Lung (tissue), 12 donors: ENCODE data around the gene SNX27. TPM values are rescaled to one million over a fixed set of nuclear protein-coding genes. Genes with fewer than 3 reads are reported as not detected.

ENCODE experiments used
- ATAC-seq: fragments of 200-7000 bp; cut with Tn5 transposase; one replicate; pipeline ENCODE4 v1.9.1; 2020; ENCODE audit warnings: moderate number of reproducible peaks; ENCODE audit not compliant: insufficient read depth, low FRiP score
- DNase-seq, 3 donors: peaks; one replicate each; pipeline ENCODE4 v3.0.0-alpha.2; 2013 to 2017
- H3K27ac ChIP-seq, 2 donors: one replicate each; pipeline ENCODE4 v1.5.1; 2013; ENCODE audit warnings: mild to moderate bottlenecking in 2 of 2, moderate library complexity in 2 of 2, control low read depth in 1 of 2, inconsistent platforms in 1 of 2, low read depth in 1 of 2, low read length in 1 of 2
- H3K27me3 ChIP-seq, 3 donors: one replicate each; pipeline ENCODE4 v1.5.1; 2013; ENCODE audit warnings: low read length in 2 of 3; ENCODE audit not compliant: control insufficient read depth in 3 of 3, insufficient read depth in 3 of 3
- H3K36me3 ChIP-seq, 4 donors: one replicate each; pipeline ENCODE4 v1.5.1; 2013; ENCODE audit warnings: low read length in 4 of 4, mild to moderate bottlenecking in 1 of 4, moderate library complexity in 1 of 4; ENCODE audit not compliant: control insufficient read depth in 4 of 4, insufficient read depth in 4 of 4
- H3K4me1 ChIP-seq, 5 donors: one replicate each; pipeline ENCODE4 v1.5.1; 2013; ENCODE audit warnings: low read length in 5 of 5, mild to moderate bottlenecking in 2 of 5, moderate library complexity in 1 of 5; ENCODE audit not compliant: control insufficient read depth in 5 of 5, insufficient read depth in 5 of 5
- H3K4me3 ChIP-seq: one replicate; pipeline ENCODE4 v1.5.1; 2013; ENCODE audit warnings: mild to moderate bottlenecking, control low read depth, moderate library complexity
- H3K9ac ChIP-seq, 2 donors: one replicate each; pipeline ENCODE4 v1.5.1; 2013; ENCODE audit warnings: low read length in 2 of 2, control low read depth in 1 of 2; ENCODE audit not compliant: insufficient read depth in 1 of 2
- H3K9me3 ChIP-seq, 4 donors: one replicate each; pipeline ENCODE4 v1.5.1; 2013; ENCODE audit warnings: low read length in 3 of 4, mild to moderate bottlenecking in 1 of 4, moderate library complexity in 1 of 4; ENCODE audit not compliant: control insufficient read depth in 4 of 4, insufficient read depth in 3 of 4
- CTCF ChIP-seq: IDR thresholded peaks from 2 replicates; pipeline ENCODE4 v1.5.1; 2012; ENCODE audit warnings: mild to moderate bottlenecking; ENCODE audit errors: control extremely low read depth, extremely low read depth
- WGBS, 2 donors: extraction: QIAGEN DNeasy Blood & Tissue Kit; methylation state at CpG; one replicate each; pipeline ENCODE4 v1.1.7; 2013; 5-methylcytosine and 5-hydroxymethylcytosine counted together
- polyA plus RNA-seq, 2 donors: library from polyadenylated mRNA; stranded (reverse); fragments of 200-250 nt; gene quantifications; one replicate each; pipeline ENCODE4 v1.2.1, GENCODE V29; 2013
- total RNA-seq, 2 donors: library from RNA; depleted of rRNA in 1 of 2; stranded (reverse); fragments of >200 nt in 1 of 2; gene quantifications; one replicate each; pipeline ENCODE4 v1.2.1, GENCODE V29; 2014 to 2021
- donor health status: control.
- donor health status: control.
- donor health status: Bipolar disorder and iron deficiency.
- donor health status: healthy.
- donor health status: DM: yes; HTN: yes; CAD: no.

SNX27 gene
- total and polyA plus RNA-seq, 4 donors, result 12.1 to 63.7 (median 26.5) TPM

- DNase-seq (no peak), ATAC-seq (no peak)
- no peak for TF ChIP-seq CTCF
- Histone ChIP-seq H3K27ac (no peak overlapping the region), H3K36me3 (peaks cover 0 to 2% (median 0%) of the 10 kb centered on the region in 4 donors), H3K4me1 (no peaks in the 10 kb centered on the region), H3K9me3 (peaks cover 0 to 2% (median 0%) of the 10 kb centered on the region in 4 donors), H3K4me3 (no peak overlapping the region), H3K27me3 (no peaks in the 10 kb centered on the region), H3K9ac (no peak overlapping the region)
- WGBS, 2 donors, result 62 to 68% methylated on average over 21 of the region's 21 CpGs
Measured at GRCh38 chr1:151706464-151707415, 94.9 kb downstream of the SNX27 start.

- Histone ChIP-seq H3K4me3 (no peak overlapping the region), H3K36me3 (no peaks in the 10 kb centered on the region), H3K9me3 (peaks cover 0 to 2% (median 0%) of the 10 kb centered on the region in 4 donors), H3K9ac (no peak overlapping the region), H3K4me1 (peaks cover 0 to 1% (median 0%) of the 10 kb centered on the region in 5 donors), H3K27ac (no peak overlapping the region), H3K27me3 (peaks cover 0 to 1% (median 0%) of the 10 kb centered on the region in 3 donors)
- no peak for TF ChIP-seq CTCF
- DNase-seq, result no peak
- 92 to 98% methylated on average over 15 of the region's 15 CpGs for WGBS, 2 donors
- ATAC-seq, result no peak
Measured at GRCh38 chr1:151707541-151708065, 95.8 kb downstream of the SNX27 start.

GRCh38 chr1:151708891-151709290 lies 97.0 kb downstream of the SNX27 start:
- no peaks in the 10 kb centered on the region for H3K36me3 ChIP-seq
- no peak for DNase-seq
- no peak overlapping the region for H3K4me3 ChIP-seq
- H3K27me3 ChIP-seq, result peaks cover 0 to 3% (median 0%) of the 10 kb centered on the region in 3 donors
- H3K4me1 ChIP-seq, result peaks cover 0 to 9% (median 0%) of the 10 kb centered on the region in 5 donors
- H3K9me3 ChIP-seq, result peaks cover 0 to 2% (median 0%) of the 10 kb centered on the region in 4 donors
- WGBS, 2 donors, result 77 to 78% methylated on average over 15 of the region's 15 CpGs
- H3K27ac ChIP-seq, result no peak overlapping the region
- ATAC-seq, result no peak
- no peak for TF ChIP-seq CTCF
- H3K9ac ChIP-seq, result no peak overlapping the region
